K562 treated with DMSO at 1 percent for 48 hours (cell line): ENCODE measurements around the gene ERG. TPM values are rescaled to one million over a fixed set of nuclear protein-coding genes. Genes with fewer than 3 reads are reported as not detected.

Experiments used
- total RNA-seq: library from RNA; unstranded; fragments of 300-600 nt; gene quantifications from 2 replicates; pipeline ENCODE4 v1.2.3, GENCODE V29; 2022; ENCODE audit warnings: low replicate concordance; ENCODE audit errors: extremely low read depth

Gene ERG, protein sequence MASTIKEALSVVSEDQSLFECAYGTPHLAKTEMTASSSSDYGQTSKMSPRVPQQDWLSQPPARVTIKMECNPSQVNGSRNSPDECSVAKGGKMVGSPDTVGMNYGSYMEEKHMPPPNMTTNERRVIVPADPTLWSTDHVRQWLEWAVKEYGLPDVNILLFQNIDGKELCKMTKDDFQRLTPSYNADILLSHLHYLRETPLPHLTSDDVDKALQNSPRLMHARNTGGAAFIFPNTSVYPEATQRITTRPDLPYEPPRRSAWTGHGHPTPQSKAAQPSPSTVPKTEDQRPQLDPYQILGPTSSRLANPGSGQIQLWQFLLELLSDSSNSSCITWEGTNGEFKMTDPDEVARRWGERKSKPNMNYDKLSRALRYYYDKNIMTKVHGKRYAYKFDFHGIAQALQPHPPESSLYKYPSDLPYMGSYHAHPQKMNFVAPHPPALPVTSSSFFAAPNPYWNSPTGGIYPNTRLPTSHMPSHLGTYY
- total RNA-seq, result not detected in 2 replicates

GRCh38 chr21:38498057-38498833 lies at the start of gene ERG:
TSS of gene ERG (minus strand) at chr21:38498477. CDS start at chr21:38498380, 97 bp downstream.

Other genes with a start within 250 kb of the ERG start
- not detected in 2 replicates for gene KCNJ15, start 241.5 kb downstream of the ERG start, total RNA-seq